Parathyroid adenoma (tissue), 2 donors: ENCODE data around the gene SOX5.

Experiments
- H2AFZ ChIP-seq: fragments of 300-600 bp; sonication (generic); one replicate; pipeline ENCODE4 v1.7.0; 2017; ENCODE audit warnings: antibody characterized with exemption, mild to moderate bottlenecking
- H3K27ac ChIP-seq: fragments of 300-600 bp; sonication (generic); one replicate; pipeline ENCODE4 v1.7.0; 2017
- H3K27me3 ChIP-seq: fragments of 300-600 bp; sonication (generic); one replicate; pipeline ENCODE4 v1.7.0; 2017; ENCODE audit warnings: low read length; ENCODE audit not compliant: control insufficient read depth, insufficient read depth
- H3K36me3 ChIP-seq: fragments of 300-600 bp; sonication (generic); one replicate; pipeline ENCODE4 v1.7.0; 2017; ENCODE audit warnings: low read length; ENCODE audit not compliant: control insufficient read depth, insufficient read depth
- H3K4me1 ChIP-seq: fragments of 300-600 bp; sonication (generic); one replicate; pipeline ENCODE4 v1.7.0; 2017; ENCODE audit warnings: control low read depth
- H3K4me2 ChIP-seq: fragments of 300-600 bp; sonication (generic); one replicate; pipeline ENCODE4 v1.7.0; 2017; ENCODE audit warnings: low read length
- H3K4me3 ChIP-seq: fragments of 300-600 bp; sonication (generic); one replicate; pipeline ENCODE4 v1.7.0; 2017; ENCODE audit warnings: low read depth, low read length
- H3K79me2 ChIP-seq: fragments of 300-600 bp; sonication (generic); one replicate; pipeline ENCODE4 v1.7.0; 2017; ENCODE audit warnings: control low read depth
- H3K9ac ChIP-seq: fragments of 300-600 bp; sonication (generic); one replicate; pipeline ENCODE4 v1.7.0; 2017; ENCODE audit warnings: mild to moderate bottlenecking
- H3K9me3 ChIP-seq: fragments of 300-600 bp; sonication (generic); one replicate; pipeline ENCODE4 v1.7.0; 2017; ENCODE audit warnings: low read length; ENCODE audit not compliant: control insufficient read depth
- TF ChIP-seq, protein P1 (sequence below): fragments of 300-600 bp; sonication (generic); IDR thresholded peaks from one replicate; pipeline ENCODE4 v1.7.0; 2017; ENCODE audit warnings: antibody characterized with exemption, mild to moderate bottlenecking
- donor health status: primary hyperparathyroidism.

SOX5 gene

DNA sequence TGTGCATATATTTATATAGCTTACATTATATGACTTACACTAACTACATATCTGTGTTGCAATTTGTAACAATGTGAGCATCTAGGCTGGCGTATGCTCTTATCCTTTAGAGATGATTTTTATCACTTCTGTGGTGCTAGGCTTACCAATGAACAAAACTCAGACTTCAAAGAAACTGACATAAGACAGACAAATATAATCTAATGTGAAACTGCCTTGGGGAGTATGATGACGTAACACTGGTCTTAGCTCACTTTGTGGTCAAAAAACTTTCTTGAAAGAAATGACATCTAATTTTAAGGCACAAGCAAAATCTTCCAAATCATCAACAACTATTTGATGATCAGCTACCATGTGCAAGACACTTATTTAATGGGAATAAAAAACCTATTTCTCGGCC lies 50.0 kb downstream of the SOX5 start:
- Histone ChIP-seq H2AFZ (no peak overlapping the region), H3K27ac (no peak overlapping the region), H3K79me2 (no peaks in the 10 kb centered on the region), H3K4me1 (no peaks in the 10 kb centered on the region), H3K27me3 (no peaks in the 10 kb centered on the region), H3K36me3 (no peaks in the 10 kb centered on the region), H3K9me3 (no peaks in the 10 kb centered on the region), H3K9ac (no peak overlapping the region), H3K4me2 (no peak overlapping the region), H3K4me3 (no peak overlapping the region)
- TF ChIP-seq, protein P1, sequence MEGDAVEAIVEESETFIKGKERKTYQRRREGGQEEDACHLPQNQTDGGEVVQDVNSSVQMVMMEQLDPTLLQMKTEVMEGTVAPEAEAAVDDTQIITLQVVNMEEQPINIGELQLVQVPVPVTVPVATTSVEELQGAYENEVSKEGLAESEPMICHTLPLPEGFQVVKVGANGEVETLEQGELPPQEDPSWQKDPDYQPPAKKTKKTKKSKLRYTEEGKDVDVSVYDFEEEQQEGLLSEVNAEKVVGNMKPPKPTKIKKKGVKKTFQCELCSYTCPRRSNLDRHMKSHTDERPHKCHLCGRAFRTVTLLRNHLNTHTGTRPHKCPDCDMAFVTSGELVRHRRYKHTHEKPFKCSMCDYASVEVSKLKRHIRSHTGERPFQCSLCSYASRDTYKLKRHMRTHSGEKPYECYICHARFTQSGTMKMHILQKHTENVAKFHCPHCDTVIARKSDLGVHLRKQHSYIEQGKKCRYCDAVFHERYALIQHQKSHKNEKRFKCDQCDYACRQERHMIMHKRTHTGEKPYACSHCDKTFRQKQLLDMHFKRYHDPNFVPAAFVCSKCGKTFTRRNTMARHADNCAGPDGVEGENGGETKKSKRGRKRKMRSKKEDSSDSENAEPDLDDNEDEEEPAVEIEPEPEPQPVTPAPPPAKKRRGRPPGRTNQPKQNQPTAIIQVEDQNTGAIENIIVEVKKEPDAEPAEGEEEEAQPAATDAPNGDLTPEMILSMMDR, result no peak

DNA sequence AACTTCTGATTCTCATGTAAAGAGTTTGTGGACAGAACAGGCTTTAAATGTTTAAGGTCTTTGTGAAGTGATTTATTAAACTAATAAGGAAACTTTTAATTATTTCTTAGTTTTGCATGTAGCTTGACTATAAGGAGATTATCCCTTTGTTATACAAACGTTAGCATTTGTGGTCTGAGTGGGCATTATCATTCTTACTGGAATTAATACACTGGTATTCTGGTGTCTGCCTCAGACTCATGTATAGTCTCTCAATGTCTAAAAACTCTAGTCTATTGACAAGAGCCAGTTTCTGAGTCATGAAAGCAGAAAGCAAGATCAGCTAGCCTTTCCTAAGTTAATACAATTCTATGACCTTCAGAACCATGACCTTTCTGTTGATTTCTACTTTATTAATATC lies 51.3 kb downstream of the SOX5 start:
- Histone ChIP-seq H3K4me3 (no peak overlapping the region), H3K9ac (no peak overlapping the region), H3K4me1 (no peaks in the 10 kb centered on the region), H3K27me3 (no peaks in the 10 kb centered on the region), H3K79me2 (no peaks in the 10 kb centered on the region), H3K36me3 (no peaks in the 10 kb centered on the region), H3K27ac (no peak overlapping the region), H3K9me3 (no peaks in the 10 kb centered on the region), H2AFZ (no peak overlapping the region), H3K4me2 (no peak overlapping the region)
- TF ChIP-seq, protein P1, result no peak

GRCh38 chr12:23895792-23896218 lies 53.7 kb downstream of the SOX5 start:
- Histone ChIP-seq H3K9me3 (no peaks in the 10 kb centered on the region), H3K27me3 (no peaks in the 10 kb centered on the region), H3K27ac (no peak overlapping the region), H3K4me1 (no peaks in the 10 kb centered on the region), H3K79me2 (no peaks in the 10 kb centered on the region), H2AFZ (no peak overlapping the region), H3K36me3 (no peaks in the 10 kb centered on the region), H3K9ac (no peak overlapping the region), H3K4me2 (no peak overlapping the region), H3K4me3 (no peak overlapping the region)
- TF ChIP-seq, protein P1, result no peak

- no peaks in the 10 kb centered on the region for H3K79me2 ChIP-seq
- no peak overlapping the region for H2AFZ ChIP-seq
- no peaks in the 10 kb centered on the region for H3K27me3 ChIP-seq
- H3K9me3 ChIP-seq, result no peaks in the 10 kb centered on the region
- no peaks in the 10 kb centered on the region for H3K4me1 ChIP-seq
- no peak overlapping the region for H3K4me3 ChIP-seq
- TF ChIP-seq, protein P1, result no peak
- no peaks in the 10 kb centered on the region for H3K36me3 ChIP-seq
- H3K27ac ChIP-seq, result no peak overlapping the region
- no peak overlapping the region for H3K9ac ChIP-seq
- no peak overlapping the region for H3K4me2 ChIP-seq
Observed at GRCh38 chr12:23893611-23894010, 55.9 kb downstream of the SOX5 start.

GRCh38 chr12:23891115-23891514 lies 58.4 kb downstream of the SOX5 start:
- no peak overlapping the region for H2AFZ ChIP-seq
- no peaks in the 10 kb centered on the region for H3K9me3 ChIP-seq
- TF ChIP-seq, protein P1, result no peak

More at GRCh38 chr12:23891115-23891514, 58.4 kb downstream of the SOX5 start:
- no peaks in the 10 kb centered on the region for H3K36me3 ChIP-seq
- H3K4me1 ChIP-seq, result no peaks in the 10 kb centered on the region
- no peak overlapping the region for H3K4me2 ChIP-seq
- no peak overlapping the region for H3K4me3 ChIP-seq
- no peaks in the 10 kb centered on the region for H3K79me2 ChIP-seq
- H3K27ac ChIP-seq, result no peak overlapping the region
- no peak overlapping the region for H3K9ac ChIP-seq
- H3K27me3 ChIP-seq, result no peaks in the 10 kb centered on the region
